NK-92 (cell line): ENCODE results near the gene MYL12B.
"Not testable (repeated sequence)": the region's sequence is repeated elsewhere in the genome, so short reads cannot be mapped to it uniquely, and the experiment has no call there.

Experiments used
- DNase-seq: peaks from one replicate; lab custom pipeline; 2025; ENCODE audit not compliant: unreplicated experiment; lab: John Stamatoyannopoulos, UW

MYL12B gene

DNA sequence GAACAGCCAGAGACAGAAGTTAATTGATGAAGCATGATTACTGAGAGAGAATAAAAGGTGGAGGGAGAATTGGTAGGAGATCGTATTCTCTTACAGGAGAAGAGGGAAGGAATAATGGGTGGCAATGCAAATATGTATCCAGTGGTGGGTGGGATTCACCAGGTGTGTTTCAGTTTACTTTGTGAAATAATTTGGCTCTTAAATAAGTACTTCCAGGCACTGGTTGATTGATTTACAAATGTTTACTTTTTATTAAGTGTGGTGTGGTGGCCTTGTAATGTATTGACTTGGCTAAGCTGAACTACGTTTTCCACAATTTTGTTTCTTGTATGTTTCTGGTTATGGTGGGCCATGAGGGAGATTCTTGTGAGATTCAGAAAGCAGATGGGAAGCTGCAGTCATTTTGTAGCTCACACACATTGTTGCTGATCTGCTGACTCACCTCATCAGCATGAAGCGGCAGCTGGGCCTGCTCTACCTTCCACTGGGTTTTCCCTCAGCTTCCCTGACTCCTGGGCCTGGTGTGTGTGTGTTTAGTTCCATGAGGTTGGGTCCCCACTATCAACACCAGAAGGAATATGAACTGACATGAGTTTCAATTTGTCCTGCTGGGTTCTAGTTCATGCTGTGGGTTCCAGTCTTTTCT is 32.6 kb downstream of the MYL12B start:
- DNase-seq, result no peak

DNA sequence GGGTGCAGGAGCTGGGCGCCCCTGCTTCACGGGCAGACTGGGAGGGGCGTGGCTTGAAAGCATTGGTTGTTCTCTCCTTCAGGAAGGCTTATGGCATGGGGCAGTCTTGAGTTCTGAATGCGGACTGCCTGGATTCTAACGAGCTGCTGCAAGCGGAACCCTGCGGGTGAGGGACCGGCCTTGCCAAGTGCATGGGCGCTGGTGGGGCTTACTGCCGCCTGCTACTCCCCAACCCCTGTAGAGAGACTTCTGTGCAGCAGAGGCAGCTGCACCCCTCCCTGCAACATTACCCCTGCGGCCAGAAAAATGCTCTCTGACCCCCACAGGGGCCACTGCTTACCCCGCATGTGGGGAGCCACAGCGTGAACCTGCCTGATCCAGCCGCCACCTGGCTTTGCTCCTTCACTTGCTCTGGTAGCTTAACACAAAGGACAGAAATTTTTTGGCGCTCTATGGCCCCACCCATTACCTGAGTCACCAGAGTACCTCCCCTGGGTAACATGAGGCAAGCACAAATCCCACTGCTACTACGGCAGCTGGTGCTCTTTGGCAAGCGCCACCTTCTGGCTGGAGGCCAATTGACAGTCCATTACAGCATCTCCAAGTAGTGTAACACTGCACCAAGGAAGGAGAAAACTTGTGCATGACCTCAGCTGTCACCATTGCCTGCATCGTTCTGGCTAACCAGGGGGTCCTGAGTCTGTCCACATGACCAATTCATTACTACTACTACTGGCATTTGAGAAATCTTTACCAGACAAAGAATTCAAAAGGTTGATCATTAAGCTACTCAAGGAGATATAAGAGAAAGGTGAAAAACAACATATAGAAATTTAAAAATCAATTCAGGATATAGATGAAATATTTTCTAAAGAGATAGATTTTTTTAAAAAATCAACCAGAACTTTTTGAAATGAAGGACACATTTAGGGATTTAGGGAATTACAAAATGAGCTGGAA is 35.4 kb downstream of the MYL12B start:
- DNase-seq, result peak; percentile 51

DNA sequence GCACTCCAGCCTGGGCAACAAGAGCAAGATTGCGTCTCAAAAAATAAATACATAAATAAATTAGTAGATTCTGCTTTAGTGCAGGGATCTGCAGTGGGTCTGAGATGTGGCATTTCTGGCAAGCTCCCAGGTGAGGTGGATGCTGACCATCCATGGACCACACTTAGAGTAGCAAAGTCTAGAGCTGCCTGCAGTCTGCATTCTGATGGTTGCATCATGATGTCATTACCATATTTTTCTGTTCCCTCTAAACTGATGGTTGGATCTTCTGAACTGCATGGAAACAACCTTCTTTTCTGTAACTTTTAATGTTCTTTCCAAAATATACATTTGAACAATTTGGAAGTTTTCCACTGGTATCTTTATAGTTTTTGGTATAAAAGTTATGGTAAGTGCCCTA is 42.9 kb downstream of the MYL12B start:
- DNase-seq, result no peak

DNA sequence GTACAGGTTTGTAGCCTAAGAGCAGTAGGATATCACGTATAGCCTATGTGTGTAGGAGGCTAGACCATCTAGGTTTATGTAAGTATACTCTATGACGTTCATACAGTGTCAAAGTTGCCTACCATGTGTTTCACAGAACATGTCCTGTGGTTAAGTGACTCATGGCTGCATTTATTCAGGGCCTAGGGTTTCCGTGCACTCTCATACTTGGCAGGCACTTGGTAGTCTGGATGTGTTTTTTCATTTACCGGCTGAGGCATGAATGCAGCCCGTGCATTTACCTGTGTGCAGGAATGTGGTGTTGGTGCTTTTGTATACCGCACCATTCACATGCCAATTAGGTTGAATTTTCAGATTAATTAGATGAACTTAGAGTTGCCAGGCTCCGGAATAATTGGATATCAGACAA is 43.4 kb downstream of the MYL12B start:
- DNase-seq, result no peak

DNA sequence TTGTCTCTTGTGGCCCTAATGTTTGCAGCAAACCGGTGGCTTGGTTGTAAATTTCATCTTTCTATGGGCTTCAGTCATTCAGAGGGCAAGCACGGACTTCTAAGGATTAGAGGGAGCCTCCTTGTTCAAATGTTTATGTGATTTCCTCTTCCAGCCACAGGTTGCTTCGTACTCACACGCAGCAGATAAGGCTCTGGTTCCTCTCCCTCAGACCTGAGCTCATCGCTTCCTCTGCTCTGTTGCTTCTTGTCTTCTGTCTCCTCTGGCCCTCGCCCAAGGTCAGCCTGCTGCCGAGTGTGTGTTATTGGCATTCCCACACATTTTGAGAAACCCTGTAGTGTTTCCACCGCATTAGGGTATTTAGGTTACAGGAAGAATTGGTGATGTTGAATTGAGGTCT is 44.0 kb downstream of the MYL12B start:
- DNase-seq, result no peak

DNA sequence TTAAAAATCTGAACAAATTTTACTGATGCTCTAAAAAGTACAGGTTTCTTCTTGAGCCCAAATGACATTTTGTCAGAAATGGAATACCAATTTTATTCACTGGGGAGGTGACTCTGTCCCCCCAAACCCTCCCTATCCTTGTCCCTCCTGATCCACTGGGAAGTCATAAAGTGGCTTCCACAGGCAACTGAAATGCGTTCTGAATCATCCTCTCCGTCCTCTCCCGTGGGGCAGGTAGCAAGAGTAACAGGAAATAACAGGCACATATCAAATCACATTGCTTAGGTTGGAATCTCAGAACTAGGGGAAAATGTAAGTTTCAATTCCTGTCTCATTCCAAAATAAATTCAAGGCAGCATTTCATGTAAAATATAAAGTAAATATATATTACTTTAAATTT is 44.5 kb downstream of the MYL12B start:
- no peak for DNase-seq

DNA sequence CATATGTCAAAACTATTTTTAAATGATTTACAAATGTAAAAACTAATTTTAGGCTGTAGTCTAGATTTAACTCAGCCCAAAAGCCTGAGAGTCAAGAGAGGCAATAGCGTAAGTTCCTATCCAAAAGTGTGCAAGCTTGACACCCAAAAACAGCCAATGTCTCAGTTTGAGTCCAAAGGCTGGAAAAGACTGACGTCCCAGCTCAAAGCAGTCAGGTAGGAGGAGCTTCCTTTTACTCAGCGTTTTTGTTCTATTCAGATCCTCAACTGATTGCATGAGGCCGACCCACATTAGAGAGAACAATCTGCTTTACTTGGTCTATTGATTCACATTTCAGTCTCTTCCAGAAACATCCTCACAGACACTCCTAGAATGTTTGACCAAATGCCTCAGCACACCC is 51.8 kb downstream of the MYL12B start:
- DNase-seq, result no peak

DNA sequence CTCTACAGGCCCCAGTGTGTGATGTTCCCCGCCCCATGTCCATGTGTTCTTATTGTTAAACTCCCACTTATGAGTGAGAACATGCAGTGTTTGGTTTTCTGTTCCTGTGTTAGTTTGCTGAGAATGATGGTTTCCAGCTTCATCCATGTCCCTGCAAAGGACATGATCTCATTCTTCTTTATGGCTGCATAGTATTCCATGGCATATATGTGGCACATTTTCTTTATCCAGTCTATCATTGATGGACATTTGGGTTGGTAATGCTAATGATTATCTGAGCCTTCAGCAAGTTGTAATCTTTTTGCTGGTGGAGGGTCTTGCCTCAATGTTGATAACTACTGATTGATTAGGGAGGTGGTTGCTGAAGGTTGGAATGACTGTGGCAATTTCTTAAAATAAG is 53.4 kb downstream of the MYL12B start:
- not testable (repeated sequence) for DNase-seq

DNA sequence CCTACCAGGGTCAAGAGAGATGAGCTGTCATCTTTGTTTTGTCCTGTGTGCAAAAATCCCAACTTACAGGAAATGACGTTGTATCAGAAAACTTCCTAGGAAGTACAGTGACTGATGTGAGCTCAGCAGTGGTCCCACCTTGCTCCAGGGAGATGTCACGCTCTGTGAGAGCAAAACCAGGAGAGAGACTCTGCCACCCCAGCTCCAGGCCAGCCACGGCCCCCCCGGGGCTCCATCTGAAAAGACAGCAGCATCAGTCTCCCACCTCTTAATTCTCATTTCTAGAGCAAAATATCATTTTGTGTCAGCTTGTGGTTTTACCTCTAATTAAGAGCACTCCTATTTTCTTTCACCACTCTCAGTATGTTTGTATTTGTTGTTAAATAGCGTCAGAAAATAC is 57.5 kb downstream of the MYL12B start:
- no peak for DNase-seq

DNA sequence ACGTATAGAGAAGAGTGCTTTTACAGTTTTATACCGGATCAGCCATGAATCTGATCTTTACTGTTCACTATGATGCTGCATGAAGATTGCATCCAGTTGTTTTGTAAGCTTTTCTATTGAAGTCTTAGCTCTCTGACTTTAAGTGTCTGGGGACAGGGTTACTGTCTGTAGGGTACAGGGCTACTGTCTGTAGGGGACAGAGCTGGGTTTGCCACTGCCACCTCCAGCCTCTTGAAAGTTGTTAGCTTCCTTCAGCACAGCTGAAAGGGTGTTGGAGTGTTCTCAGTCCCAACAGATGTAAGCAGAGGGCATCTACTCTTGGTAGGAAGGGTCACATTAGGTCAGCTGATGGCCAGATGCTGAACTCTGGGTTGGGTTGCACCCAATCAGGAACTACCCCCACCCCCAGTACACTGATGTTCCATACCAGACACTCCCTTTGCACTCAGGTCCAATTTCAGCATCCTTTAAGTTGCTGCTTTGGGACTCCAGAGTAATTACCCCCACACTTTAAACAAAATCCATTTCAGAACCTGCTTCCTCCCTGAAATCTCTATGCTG is 58.0 kb downstream of the MYL12B start:
- no peak for DNase-seq

DNA sequence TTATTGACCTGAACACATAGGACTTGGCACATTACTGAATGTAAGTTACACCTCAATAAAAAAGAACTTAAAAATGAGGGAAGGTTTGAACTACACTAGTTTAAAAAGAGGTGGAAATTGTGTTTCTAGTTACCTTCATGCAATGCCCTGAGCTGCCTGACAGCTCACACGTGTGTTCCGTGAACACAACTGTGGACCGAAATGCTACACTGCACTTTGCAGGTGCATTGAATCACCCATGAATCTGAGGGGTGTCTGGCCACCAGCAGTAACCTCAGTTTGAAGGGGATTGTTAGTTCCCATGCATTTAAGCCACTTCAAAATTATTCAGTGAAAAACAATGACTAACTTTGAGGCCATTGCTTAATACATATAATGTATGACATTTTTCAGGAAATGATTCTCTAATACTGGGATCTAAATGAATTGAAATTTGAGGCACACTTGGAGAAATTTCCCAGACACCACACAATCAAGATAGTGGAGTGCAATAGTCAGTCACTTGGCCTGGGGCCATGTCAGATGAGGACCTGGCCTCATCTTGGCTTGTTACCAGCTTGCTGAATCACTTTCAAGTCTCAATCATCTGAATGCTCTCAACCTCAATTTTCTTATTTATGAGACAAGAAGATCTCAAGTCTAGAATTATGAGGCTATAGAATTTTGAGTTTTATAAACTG is 59.3 kb downstream of the MYL12B start:
- DNase-seq, result no peak

DNA sequence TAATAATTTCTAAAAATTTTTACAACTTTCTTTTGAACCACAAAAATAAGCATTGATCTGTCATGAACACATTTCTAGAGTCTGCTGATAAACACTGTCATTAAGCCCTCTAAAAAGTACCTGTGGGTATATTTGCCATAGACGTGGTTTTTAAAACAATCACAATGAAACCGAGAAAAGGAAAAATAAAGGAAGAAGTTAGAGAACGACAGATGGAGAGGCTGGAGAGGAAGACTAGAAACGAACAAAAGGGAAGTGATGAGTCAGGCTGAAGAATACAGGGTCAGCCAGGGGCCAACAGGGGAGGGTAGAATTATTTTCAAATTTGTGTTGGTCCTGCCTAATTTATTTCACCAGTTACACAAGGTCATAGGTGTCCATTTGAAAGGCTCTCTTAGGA is 62.0 kb downstream of the MYL12B start:
- no peak for DNase-seq
